ENCODE results near the gene ATP11A.
"Not testable (repeated sequence)": the region's sequence is repeated elsewhere in the genome, so short reads cannot be mapped to it uniquely, and the experiment has no call there.

ATP11A gene

GRCh38 chr13:112709316-112709715 is 19.5 kb downstream of the ATP11A start:
- H3K36me3 Mint-ChIP-seq, result peaks cover 16% of the 10 kb centered on the region
- ATAC-seq, H3K4me3 Mint-ChIP-seq, H3K27me3 Mint-ChIP-seq, H3K9me3 Mint-ChIP-seq, H3K27ac Mint-ChIP-seq: not testable (repeated sequence)
- peaks cover 34% of the 10 kb centered on the region for H3K4me1 Mint-ChIP-seq

DNA sequence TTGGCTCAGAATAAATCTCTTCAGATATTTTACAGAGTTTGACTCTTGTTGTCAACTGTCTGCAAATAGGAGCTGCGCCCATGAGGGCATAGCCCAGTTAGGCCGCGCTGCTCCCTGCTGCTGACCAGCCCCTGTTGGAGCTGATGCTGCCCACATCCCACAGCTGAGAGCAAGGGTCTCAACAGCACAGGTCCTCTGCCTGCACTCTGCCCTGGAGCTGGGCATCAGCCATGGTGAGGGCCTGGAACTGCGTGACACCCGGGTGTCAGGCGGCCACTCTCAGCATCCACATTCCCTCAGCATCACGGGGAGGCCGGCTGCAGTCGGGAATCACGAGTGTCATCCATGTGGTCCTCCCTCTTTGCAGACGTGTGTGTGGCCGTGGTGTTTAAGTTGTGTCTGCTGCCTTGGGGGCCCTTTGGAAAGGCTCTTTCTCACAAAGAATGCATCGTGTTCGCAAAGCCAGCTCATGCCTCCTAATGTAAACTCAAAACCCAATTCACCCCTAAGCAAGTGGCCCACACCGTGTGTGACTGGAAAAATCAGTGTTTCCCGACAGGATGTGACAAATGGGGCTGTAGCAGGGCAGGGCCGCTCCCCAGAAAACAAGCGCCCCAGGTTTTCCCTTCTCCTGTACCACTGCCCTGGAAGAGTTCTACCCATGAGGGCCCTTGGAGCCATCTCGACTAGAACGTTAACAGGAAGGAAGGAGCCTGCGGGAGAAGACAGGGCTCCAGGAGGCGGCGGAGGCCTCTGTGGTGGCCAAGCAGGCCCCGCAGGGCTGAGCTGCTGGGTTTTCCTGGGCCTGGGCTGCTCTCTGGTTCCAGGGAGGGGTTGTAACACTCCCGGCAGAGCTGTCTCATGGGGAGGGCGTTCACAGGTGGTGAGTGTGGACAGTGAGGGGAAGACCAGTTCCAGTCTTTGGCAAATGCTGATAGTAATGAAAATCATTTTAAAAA is 20.3 kb downstream of the ATP11A start:
- ATAC-seq, result no peak
- peaks cover 21% of the 10 kb centered on the region for H3K36me3 Mint-ChIP-seq
- no peak overlapping the region for H3K27ac Mint-ChIP-seq
- H3K4me1 Mint-ChIP-seq, result peaks cover 38% of the 10 kb centered on the region
- H3K9me3 Mint-ChIP-seq, result peaks cover 2% of the 10 kb centered on the region
- H3K27me3 Mint-ChIP-seq, result no peaks in the 10 kb centered on the region
- no peak overlapping the region for H3K4me3 Mint-ChIP-seq

- Mint-ChIP-seq H3K27ac (peak overlapping the region; percentile 63), H3K36me3 (peaks cover 25% of the 10 kb centered on the region), H3K4me1 (peaks cover 47% of the 10 kb centered on the region), H3K9me3 (peaks cover 2% of the 10 kb centered on the region), H3K27me3 (no peaks in the 10 kb centered on the region), H3K4me3 (no peak overlapping the region)
- ATAC-seq, result no peak
Observed at GRCh38 chr13:112710855-112711527, 21.2 kb downstream of the ATP11A start.

GRCh38 chr13:112711528-112712265 is 21.9 kb downstream of the ATP11A start:
- H3K36me3 Mint-ChIP-seq, result peaks cover 27% of the 10 kb centered on the region
- H3K4me3 Mint-ChIP-seq, result peak overlapping the region; percentile 15
- peak; percentile 83 for ATAC-seq
- peak overlapping the region; percentile 63 for H3K27ac Mint-ChIP-seq
- H3K27me3 Mint-ChIP-seq, result no peaks in the 10 kb centered on the region
- H3K4me1 Mint-ChIP-seq, result peaks cover 54% of the 10 kb centered on the region
- peaks cover 2% of the 10 kb centered on the region for H3K9me3 Mint-ChIP-seq

DNA sequence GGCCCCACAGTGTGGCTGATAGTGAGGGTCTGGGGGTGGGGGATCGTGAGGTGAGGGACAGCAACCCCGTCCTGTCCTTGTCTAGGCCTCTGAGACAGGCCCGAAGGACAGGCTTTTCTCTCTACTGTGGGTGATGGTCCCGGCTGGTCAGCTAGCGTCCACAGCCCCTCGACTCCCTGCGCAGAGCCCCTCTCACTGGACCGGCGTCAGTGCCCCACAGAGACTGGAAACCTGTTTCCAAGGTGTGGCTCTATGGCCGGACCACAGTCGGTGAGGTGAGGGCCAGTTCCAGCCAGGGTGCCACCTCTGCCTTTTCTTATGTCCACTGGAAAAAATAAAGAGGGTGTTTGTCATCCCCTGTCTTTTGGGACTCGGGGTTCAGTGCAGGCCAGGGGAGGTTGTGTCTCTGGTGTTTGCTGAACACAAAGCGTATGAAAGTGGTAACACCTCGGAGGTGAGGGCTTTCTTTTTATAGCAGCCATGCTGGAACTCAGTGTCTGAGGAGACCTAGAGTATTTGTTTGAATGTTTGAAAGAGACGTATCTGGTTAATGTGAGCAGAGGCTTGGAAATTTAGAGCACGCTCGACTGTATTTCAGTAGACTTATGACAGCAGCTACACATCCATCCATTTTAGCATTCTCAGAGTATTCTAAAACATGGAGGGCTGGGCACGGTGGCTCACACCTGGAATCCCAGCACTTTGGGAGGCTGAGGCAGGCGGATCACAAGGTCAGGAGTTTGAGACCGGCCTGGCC is 22.8 kb downstream of the ATP11A start:
- peaks cover 2% of the 10 kb centered on the region for H3K9me3 Mint-ChIP-seq
- peak overlapping the region; percentile 63 for H3K27ac Mint-ChIP-seq
- no peak for ATAC-seq
- no peak overlapping the region for H3K4me3 Mint-ChIP-seq
- peaks cover 31% of the 10 kb centered on the region for H3K36me3 Mint-ChIP-seq
- no peaks in the 10 kb centered on the region for H3K27me3 Mint-ChIP-seq
- peaks cover 60% of the 10 kb centered on the region for H3K4me1 Mint-ChIP-seq

- peak overlapping the region; percentile 48 for H3K27ac Mint-ChIP-seq
- H3K4me3 Mint-ChIP-seq, result no peak overlapping the region
- no peaks in the 10 kb centered on the region for H3K27me3 Mint-ChIP-seq
- peaks cover 2% of the 10 kb centered on the region for H3K9me3 Mint-ChIP-seq
- no peak for ATAC-seq
- peaks cover 60% of the 10 kb centered on the region for H3K4me1 Mint-ChIP-seq
- H3K36me3 Mint-ChIP-seq, result peaks cover 25% of the 10 kb centered on the region
Observed at GRCh38 chr13:112713517-112714253, 23.8 kb downstream of the ATP11A start.

- ATAC-seq, result no peak
- H3K36me3 Mint-ChIP-seq, result peaks cover 33% of the 10 kb centered on the region
- H3K4me1 Mint-ChIP-seq, result peaks cover 58% of the 10 kb centered on the region
- H3K4me3 Mint-ChIP-seq, result no peak overlapping the region
- H3K27ac Mint-ChIP-seq, result peak overlapping the region; percentile 48
- peaks cover 2% of the 10 kb centered on the region for H3K9me3 Mint-ChIP-seq
- H3K27me3 Mint-ChIP-seq, result no peaks in the 10 kb centered on the region
Observed at GRCh38 chr13:112714376-112715174, 24.7 kb downstream of the ATP11A start.

DNA sequence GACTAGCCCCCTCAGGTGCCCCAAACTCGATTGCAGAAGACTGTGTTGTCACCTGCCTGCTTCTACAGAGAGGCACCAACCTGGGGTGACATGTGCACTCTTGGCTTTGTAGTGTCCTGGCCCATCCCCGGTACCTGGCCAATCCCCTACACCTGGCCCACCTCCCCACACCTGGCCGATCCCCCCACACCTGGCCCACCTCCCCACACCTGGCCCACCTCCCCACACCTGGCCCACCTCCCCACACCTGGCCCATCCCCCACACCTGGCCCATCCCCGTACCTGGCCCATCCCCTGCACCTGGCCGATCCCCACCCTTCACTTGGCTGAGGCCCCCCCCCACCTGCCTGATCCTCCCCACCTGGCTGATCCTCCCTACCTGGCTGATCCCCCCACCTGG is 25.4 kb downstream of the ATP11A start:
- H3K27ac Mint-ChIP-seq, result no peak overlapping the region

GRCh38 chr13:112715715-112716460 is 26.1 kb downstream of the ATP11A start:
- H3K9me3 Mint-ChIP-seq, result peaks cover 2% of the 10 kb centered on the region
- peaks cover 53% of the 10 kb centered on the region for H3K4me1 Mint-ChIP-seq
- no peak for ATAC-seq

More for the DNA sequence above, 25.4 kb downstream of the ATP11A start:
- Mint-ChIP-seq H3K4me1 (peaks cover 53% of the 10 kb centered on the region), H3K36me3 (peaks cover 38% of the 10 kb centered on the region), H3K4me3 (no peak overlapping the region), H3K9me3 (peaks cover 2% of the 10 kb centered on the region), H3K27me3 (no peaks in the 10 kb centered on the region)
- ATAC-seq, result peak; percentile 53

GRCh38 chr13:112716461-112716820 is 26.6 kb downstream of the ATP11A start:
- peaks cover 49% of the 10 kb centered on the region for H3K4me1 Mint-ChIP-seq
- ATAC-seq, result no peak
- no peak overlapping the region for H3K27ac Mint-ChIP-seq

More at GRCh38 chr13:112715715-112716460, 26.1 kb downstream of the ATP11A start:
- Mint-ChIP-seq H3K4me3 (no peak overlapping the region), H3K36me3 (peaks cover 39% of the 10 kb centered on the region), H3K27ac (no peak overlapping the region), H3K27me3 (no peaks in the 10 kb centered on the region)

GRCh38 chr13:112716841-112717520 is 27.1 kb downstream of the ATP11A start:
- Mint-ChIP-seq H3K27ac (no peak overlapping the region), H3K36me3 (peaks cover 39% of the 10 kb centered on the region), H3K4me1 (peaks cover 43% of the 10 kb centered on the region), H3K9me3 (peaks cover 2% of the 10 kb centered on the region), H3K27me3 (no peaks in the 10 kb centered on the region), H3K4me3 (no peak overlapping the region)
- no peak for ATAC-seq

More at GRCh38 chr13:112716461-112716820, 26.6 kb downstream of the ATP11A start:
- H3K36me3 Mint-ChIP-seq, result peaks cover 39% of the 10 kb centered on the region
- peaks cover 2% of the 10 kb centered on the region for H3K9me3 Mint-ChIP-seq
- H3K4me3 Mint-ChIP-seq, result no peak overlapping the region
- H3K27me3 Mint-ChIP-seq, result no peaks in the 10 kb centered on the region

DNA sequence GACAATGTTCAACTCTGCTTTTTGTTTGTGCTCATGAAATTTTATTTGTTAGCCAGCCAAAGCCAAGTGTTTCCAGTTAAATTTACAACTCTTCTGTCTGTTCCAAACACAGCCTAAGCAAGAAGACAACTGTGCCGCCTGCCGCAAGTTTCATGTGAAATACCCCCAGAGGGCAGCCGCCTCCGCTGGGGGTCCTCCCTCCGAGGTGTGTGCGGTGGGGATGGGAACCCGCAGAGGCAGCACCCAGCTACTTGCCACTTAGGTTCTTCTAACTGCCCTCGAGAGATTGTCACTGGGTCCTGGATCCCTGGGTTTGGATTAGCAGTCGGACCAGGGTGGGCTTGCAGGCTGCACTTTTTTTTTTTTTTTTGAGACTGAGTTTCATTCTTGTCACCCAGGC is 28.5 kb downstream of the ATP11A start:
- no peak overlapping the region for H3K27ac Mint-ChIP-seq
- peaks cover 39% of the 10 kb centered on the region for H3K36me3 Mint-ChIP-seq
- peaks cover 2% of the 10 kb centered on the region for H3K9me3 Mint-ChIP-seq
- H3K4me3 Mint-ChIP-seq, result no peak overlapping the region
- H3K27me3 Mint-ChIP-seq, result no peaks in the 10 kb centered on the region
- peaks cover 43% of the 10 kb centered on the region for H3K4me1 Mint-ChIP-seq
- no peak for ATAC-seq

Data from stimulated activated memory B cell treated with anti-CD40 and anti-IgM and Interleukin-4, amounts not matched to agents 10 μg/mL and 1 μg/mL and 100 μg/mL, for 72 hours (primary cell).